Astrocyte (in vitro differentiated cells and primary cell): Measurements from ENCODE around the gene IL13RA2. TPM values are rescaled to one million over a fixed set of nuclear protein-coding genes. Genes with fewer than 3 reads are reported as not detected.
A peak's percentile ranks its signal among the peaks of the same experiment; 100 is the strongest.

Experiments used
- DNase-seq: peaks from one replicate; pipeline ENCODE4 v3.0.0-alpha.2; 2010; ENCODE audit warnings: low read depth
- FAIRE-seq: peaks from 2 replicates; lab custom pipeline; 2011; peaks lifted over from hg19 to GRCh38; lab: Jason Lieb, UNC
- H2AFZ ChIP-seq: 2 replicates; pipeline ENCODE4 v1.6.0; 2012; ENCODE audit warnings: low read depth, low read length, inconsistent platforms
- H3K27ac ChIP-seq: 2 replicates; pipeline ENCODE4 v1.5.1; 2011; ENCODE audit warnings: low read depth, low read length, inconsistent platforms
- H3K27me3 ChIP-seq: 2 replicates; pipeline ENCODE4 v1.6.0; 2011; ENCODE audit warnings: low read length, inconsistent platforms; ENCODE audit not compliant: insufficient read depth
- H3K36me3 ChIP-seq: 2 replicates; pipeline ENCODE4 v1.5.1; 2011; ENCODE audit warnings: low read length, inconsistent platforms; ENCODE audit not compliant: insufficient read depth
- H3K4me1 ChIP-seq: 2 replicates; pipeline ENCODE4 v1.5.1; 2011; ENCODE audit warnings: low read length, inconsistent platforms; ENCODE audit not compliant: insufficient read depth
- H3K4me2 ChIP-seq: 2 replicates; pipeline ENCODE4 v1.6.0; 2012; ENCODE audit warnings: low read length, inconsistent platforms
- H3K4me3 ChIP-seq: 2 replicates; pipeline ENCODE4 v1.5.1; 2011; ENCODE audit warnings: low read depth, mild to moderate bottlenecking, low read length, inconsistent platforms; ENCODE audit not compliant: insufficient read depth
- H3K79me2 ChIP-seq: 2 replicates; pipeline ENCODE4 v1.6.0; 2012; ENCODE audit warnings: mild to moderate bottlenecking, low read length, inconsistent platforms; ENCODE audit not compliant: insufficient read depth
- H3K9ac ChIP-seq: 2 replicates; pipeline ENCODE4 v1.6.0; 2012; ENCODE audit warnings: mild to moderate bottlenecking, low read length, inconsistent platforms
- H3K9me3 ChIP-seq: 2 replicates; pipeline ENCODE4 v1.5.1; 2012; ENCODE audit warnings: low read depth, mild to moderate bottlenecking, low read length, inconsistent platforms; ENCODE audit not compliant: insufficient read depth
- H4K20me1 ChIP-seq: 2 replicates; pipeline ENCODE4 v1.6.0; 2012; ENCODE audit warnings: low read length, inconsistent platforms; ENCODE audit not compliant: insufficient read depth
- H3K27ac Mint-ChIP-seq: one replicate; pipeline ENCODE4 v1.8.0; 2021; ENCODE audit warnings: mild to moderate bottlenecking, mixed read lengths; ENCODE audit not compliant: unreplicated experiment
- H3K27me3 Mint-ChIP-seq: one replicate; pipeline ENCODE4 v1.8.0; 2021; ENCODE audit warnings: low read depth, mixed read lengths; ENCODE audit not compliant: unreplicated experiment
- H3K36me3 Mint-ChIP-seq: one replicate; pipeline ENCODE4 v1.8.0; 2021; ENCODE audit warnings: low read depth, mixed read lengths; ENCODE audit not compliant: unreplicated experiment
- H3K4me1 Mint-ChIP-seq: one replicate; pipeline ENCODE4 v1.8.0; 2021; ENCODE audit warnings: low read depth, mixed read lengths; ENCODE audit not compliant: unreplicated experiment
- H3K4me3 Mint-ChIP-seq: one replicate; pipeline ENCODE4 v1.8.0; 2021; ENCODE audit warnings: mild to moderate bottlenecking, moderate library complexity, mixed read lengths; ENCODE audit not compliant: unreplicated experiment
- H3K9me3 Mint-ChIP-seq: one replicate; pipeline ENCODE4 v1.8.0; 2021; ENCODE audit warnings: mild to moderate bottlenecking, mixed read lengths; ENCODE audit not compliant: unreplicated experiment
- CTCF ChIP-seq: IDR thresholded peaks from 2 replicates; pipeline ENCODE4 v1.5.1; 2011; ENCODE audit warnings: low read depth, mild to moderate bottlenecking, inconsistent platforms, low read length, moderate library complexity; ENCODE audit not compliant: insufficient read depth
- EZH2 ChIP-seq: IDR thresholded peaks from 2 replicates; pipeline ENCODE4 v1.6.1; 2012; ENCODE audit warnings: mild to moderate bottlenecking, low read length, inconsistent platforms; ENCODE audit not compliant: insufficient read depth
- total RNA-seq: library from RNA; stranded (reverse); gene quantifications from 2 replicates; pipeline ENCODE4 v1.2.1, GENCODE V29; 2021

Gene IL13RA2
- total RNA-seq, 1 donor from 2014 or later = not detected

DNA sequence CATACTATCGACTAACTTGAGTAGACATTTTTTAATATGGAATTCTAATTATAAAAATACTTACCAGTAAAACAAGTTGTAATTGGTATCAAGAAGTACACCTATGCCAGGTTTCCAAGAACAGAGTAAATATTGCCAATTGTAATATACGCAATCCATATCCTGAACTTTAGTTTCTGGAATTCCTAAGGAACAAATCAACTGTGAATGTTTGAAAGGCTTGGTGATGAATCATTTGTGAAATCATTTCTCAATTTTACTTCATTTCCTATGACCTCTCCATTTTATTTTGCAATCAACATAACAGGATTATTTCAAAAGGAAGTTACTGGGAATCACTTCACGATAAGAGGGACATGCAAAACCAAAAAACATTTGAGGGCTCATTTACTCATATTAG, 3.7 kb downstream of the IL13RA2 start:
- no peak overlapping the region for H2AFZ ChIP-seq
- no peak overlapping the region for H3K27ac ChIP-seq
- no peaks in the 10 kb centered on the region for H3K4me1 ChIP-seq
- H3K9me3 Mint-ChIP-seq = no peaks in the 10 kb centered on the region
- H3K36me3 Mint-ChIP-seq = no peaks in the 10 kb centered on the region
- no peaks in the 10 kb centered on the region for H3K79me2 ChIP-seq
- H3K27me3 ChIP-seq = no peaks in the 10 kb centered on the region
- H3K4me2 ChIP-seq = no peak overlapping the region
- DNase-seq = no peak
- H3K4me1 Mint-ChIP-seq = no peaks in the 10 kb centered on the region
- no peak overlapping the region for H3K27ac Mint-ChIP-seq
- no peak for FAIRE-seq
- no peaks in the 10 kb centered on the region for H4K20me1 ChIP-seq
- no peak overlapping the region for H3K4me3 Mint-ChIP-seq
- no peaks in the 10 kb centered on the region for H3K27me3 Mint-ChIP-seq
- H3K9ac ChIP-seq = no peak overlapping the region
- TF ChIP-seq CTCF (no peak), EZH2 (no peak)
- H3K36me3 ChIP-seq = no peaks in the 10 kb centered on the region
- no peak overlapping the region for H3K4me3 ChIP-seq
- no peaks in the 10 kb centered on the region for H3K9me3 ChIP-seq

DNA sequence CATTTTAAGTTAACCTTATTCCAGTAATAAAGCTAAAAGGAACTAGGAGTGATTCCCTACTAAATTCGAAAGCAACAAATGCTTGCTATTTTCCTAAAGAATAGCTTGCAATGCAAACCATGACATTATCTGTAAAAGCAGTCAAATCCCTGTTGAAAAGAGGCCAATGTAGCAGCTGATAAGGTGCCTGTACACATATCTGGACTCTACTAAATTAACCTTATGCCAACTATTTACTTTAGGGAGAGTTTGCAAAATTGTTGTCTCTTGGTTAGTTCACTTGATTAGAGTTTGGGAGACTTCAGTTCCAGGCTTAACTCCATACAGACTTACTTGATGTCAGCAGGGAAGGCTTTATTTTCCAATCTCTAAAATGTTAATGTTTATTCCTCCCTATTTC, 6.0 kb downstream of the IL13RA2 start:
- H3K27ac ChIP-seq = no peak overlapping the region
- Mint-ChIP-seq H3K27ac (no peak overlapping the region), H3K27me3 (no peaks in the 10 kb centered on the region), H3K9me3 (no peaks in the 10 kb centered on the region), H3K4me3 (no peak overlapping the region), H3K4me1 (no peaks in the 10 kb centered on the region), H3K36me3 (no peaks in the 10 kb centered on the region)
- H3K9me3 ChIP-seq = no peaks in the 10 kb centered on the region
- no peak overlapping the region for H3K9ac ChIP-seq
- no peaks in the 10 kb centered on the region for H3K79me2 ChIP-seq
- no peaks in the 10 kb centered on the region for H3K36me3 ChIP-seq
- H3K4me2 ChIP-seq = no peak overlapping the region
- no peaks in the 10 kb centered on the region for H3K27me3 ChIP-seq
- no peak overlapping the region for H3K4me3 ChIP-seq
- DNase-seq (no peak), FAIRE-seq (peak; percentile 72)
- no peak overlapping the region for H2AFZ ChIP-seq
- no peaks in the 10 kb centered on the region for H4K20me1 ChIP-seq
- TF ChIP-seq CTCF (no peak), EZH2 (no peak)
- H3K4me1 ChIP-seq = no peaks in the 10 kb centered on the region

DNA sequence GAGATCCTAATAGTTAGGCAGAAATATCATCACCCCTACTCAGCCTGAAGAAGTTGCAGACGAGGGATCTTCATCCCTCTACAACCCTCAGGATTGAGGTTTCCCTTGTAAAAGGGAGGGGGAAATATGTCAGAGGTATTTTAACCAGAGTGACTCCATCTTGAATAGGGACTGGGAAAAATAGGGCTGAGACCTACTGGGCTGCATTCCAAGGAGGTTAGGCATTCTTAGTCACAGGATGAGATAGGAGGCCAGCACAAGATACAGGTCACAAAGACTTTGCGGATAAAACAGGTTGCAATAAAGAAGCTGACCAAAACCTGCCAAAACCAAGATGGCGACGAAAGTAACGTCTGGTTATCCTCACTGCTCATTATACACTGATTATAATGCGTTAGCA, 17.5 kb downstream of the IL13RA2 start:
- Histone ChIP-seq H3K27ac (no peak overlapping the region), H3K9me3 (no peaks in the 10 kb centered on the region), H3K79me2 (no peaks in the 10 kb centered on the region), H3K36me3 (no peaks in the 10 kb centered on the region), H3K27me3 (no peaks in the 10 kb centered on the region), H3K4me1 (no peaks in the 10 kb centered on the region), H2AFZ (no peak overlapping the region), H3K4me3 (no peak overlapping the region), H3K9ac (no peak overlapping the region), H3K4me2 (no peak overlapping the region), H4K20me1 (no peaks in the 10 kb centered on the region)
- Mint-ChIP-seq H3K27me3 (no peaks in the 10 kb centered on the region), H3K4me3 (no peak overlapping the region), H3K36me3 (no peaks in the 10 kb centered on the region), H3K4me1 (no peaks in the 10 kb centered on the region), H3K9me3 (no peaks in the 10 kb centered on the region), H3K27ac (no peak overlapping the region)
- DNase-seq (no peak), FAIRE-seq (peak; percentile 89)
- TF ChIP-seq CTCF (no peak), EZH2 (no peak)
